ENCODE data around the gene KANK2.

- TF ChIP-seq POLR2A (IDR thresholded peaks at IDR 0.05) (no peak), CTCF (IDR thresholded peaks at IDR 0.05) (no peak)
Observed at GRCh38 chr19:11131471-11131870, 65.9 kb downstream of the KANK2 start.

Data from Peyer's patch (tissue), 4 donors.